HEK293 (cell line): Measurements from ENCODE around the gene ZNF524.

Experiments used
- CTCF ChIP-seq: fragments of 450-650 bp; formaldehyde crosslinking; IDR thresholded peaks from 2 replicates; pipeline ENCODE4 v1.5.1; 2016; ENCODE audit warnings: missing biosample characterization, missing genetic modification characterization
- PRDM10 ChIP-seq: fragments of 450-650 bp; formaldehyde crosslinking; IDR thresholded peaks from 2 replicates; pipeline ENCODE4 v1.5.1; 2016; ENCODE audit warnings: missing biosample characterization, missing genetic modification characterization
- TSHZ1 ChIP-seq: fragments of 450-650 bp; formaldehyde crosslinking; IDR thresholded peaks from 2 replicates; pipeline ENCODE4 v1.5.1; 2016; ENCODE audit warnings: missing biosample characterization, missing genetic modification characterization, borderline replicate concordance
- YY1 ChIP-seq: fragments of 450-650 bp; formaldehyde crosslinking; IDR thresholded peaks from 2 replicates; pipeline ENCODE4 v1.5.1; 2018; ENCODE audit warnings: missing biosample characterization, missing genetic modification characterization
- ZBTB21 ChIP-seq: fragments of 450-650 bp; formaldehyde crosslinking; IDR thresholded peaks from 2 replicates; pipeline ENCODE4 v1.5.1; 2017; ENCODE audit warnings: missing biosample characterization, missing genetic modification characterization
- ZBTB8A ChIP-seq: fragments of 450-650 bp; formaldehyde crosslinking; IDR thresholded peaks from 2 replicates; pipeline ENCODE4 v1.5.1; 2016; ENCODE audit warnings: missing biosample characterization, missing genetic modification characterization
- ZNF121 ChIP-seq: fragments of 450-650 bp; formaldehyde crosslinking; IDR thresholded peaks from 2 replicates; pipeline ENCODE4 v1.5.1; 2016; ENCODE audit warnings: missing biosample characterization, missing genetic modification characterization
- ZNF266 ChIP-seq: fragments of 450-650 bp; formaldehyde crosslinking; IDR thresholded peaks from 2 replicates; pipeline ENCODE4 v1.5.1; 2016; ENCODE audit warnings: missing biosample characterization, missing genetic modification characterization, low read depth
- ZNF280D ChIP-seq: fragments of 450-650 bp; formaldehyde crosslinking; IDR thresholded peaks from 2 replicates; pipeline ENCODE4 v1.5.1; 2016; ENCODE audit warnings: missing biosample characterization, missing genetic modification characterization
- ZNF529 ChIP-seq: fragments of 450-650 bp; formaldehyde crosslinking; IDR thresholded peaks from 2 replicates; pipeline ENCODE4 v1.5.1; 2017; ENCODE audit warnings: missing genetic modification characterization, missing biosample characterization; ENCODE audit not compliant: insufficient replicate concordance
- ZNF548 ChIP-seq: fragments of 450-650 bp; formaldehyde crosslinking; IDR thresholded peaks from 2 replicates; pipeline ENCODE4 v1.5.1; 2016; ENCODE audit warnings: missing biosample characterization, missing genetic modification characterization
- ZNF585B ChIP-seq: fragments of 450-650 bp; formaldehyde crosslinking; IDR thresholded peaks from 2 replicates; pipeline ENCODE4 v1.5.1; 2016; ENCODE audit warnings: missing biosample characterization, missing genetic modification characterization

- TF ChIP-seq CTCF (tag by site-specific recombination) (no peak), ZNF585B (tag by site-specific recombination) (no peak), ZNF121 (tag by site-specific recombination) (no peak), ZNF548 (tag by site-specific recombination) (no peak), ZBTB8A (no peak), ZNF529 (tag by site-specific recombination) (no peak), YY1 (tag by site-specific recombination) (no peak), ZBTB21 (tag by site-specific recombination) (no peak), ZNF280D (tag by site-specific recombination) (no peak), ZNF266 (tag by site-specific recombination) (no peak), TSHZ1 (tag by site-specific recombination) (no peak), PRDM10 (tag by site-specific recombination) (no peak)
These were observed 9.2 kb downstream of the ZNF524 start for GRCh38 chr19:55609326-55609725.
